Nephron (organoid): ENCODE measurements around the gene SLCO3A1.

Experiments
- H3K27ac Mint-ChIP-seq, 3 experiments: 2 replicates each; pipeline ENCODE4 v1.8.0; 2020; ENCODE audit warnings: mixed read lengths in 3 of 3, mild to moderate bottlenecking in 2 of 3, moderate library complexity in 1 of 3
- H3K27me3 Mint-ChIP-seq: 2 replicates; pipeline ENCODE4 v1.8.0; 2021; ENCODE audit warnings: low read depth, mild to moderate bottlenecking, moderate library complexity, mixed read lengths
- H3K36me3 Mint-ChIP-seq: 2 replicates; pipeline ENCODE4 v1.8.0; 2020; ENCODE audit warnings: low read depth, mixed read lengths
- H3K4me1 Mint-ChIP-seq: 2 replicates; pipeline ENCODE4 v1.8.0; 2020; ENCODE audit warnings: mixed read lengths
- H3K4me3 Mint-ChIP-seq, 3 experiments: 2 replicates each; pipeline ENCODE4 v1.8.0; 2020; ENCODE audit warnings: mild to moderate bottlenecking in 3 of 3, mixed read lengths in 3 of 3, moderate library complexity in 2 of 3
- H3K9me3 Mint-ChIP-seq: 2 replicates; pipeline ENCODE4 v1.8.0; 2020; ENCODE audit warnings: mixed read lengths
- TF ChIP-seq, protein P1 (sequence below), 3 experiments: fragments of 200-600 bp; sonication (generic); IDR thresholded peaks; one replicate each; pipeline ENCODE4 v1.5.0; 2021; ENCODE audit warnings: antibody characterized with exemption in 3 of 3; ENCODE audit not compliant: unreplicated experiment in 3 of 3

SLCO3A1 gene

GRCh38 chr15:92163641-92164040 lies 310.1 kb downstream of the SLCO3A1 start:
- H3K9me3 Mint-ChIP-seq: no peaks in the 10 kb centered on the region
- H3K4me3 Mint-ChIP-seq: no peak overlapping the region
- peak overlapping the region in 1 of 3 experiments; percentile 95 for H3K27ac Mint-ChIP-seq
- peaks cover 28% of the 10 kb centered on the region for H3K4me1 Mint-ChIP-seq
- H3K27me3 Mint-ChIP-seq: peaks cover 4% of the 10 kb centered on the region
- TF ChIP-seq, protein P1, sequence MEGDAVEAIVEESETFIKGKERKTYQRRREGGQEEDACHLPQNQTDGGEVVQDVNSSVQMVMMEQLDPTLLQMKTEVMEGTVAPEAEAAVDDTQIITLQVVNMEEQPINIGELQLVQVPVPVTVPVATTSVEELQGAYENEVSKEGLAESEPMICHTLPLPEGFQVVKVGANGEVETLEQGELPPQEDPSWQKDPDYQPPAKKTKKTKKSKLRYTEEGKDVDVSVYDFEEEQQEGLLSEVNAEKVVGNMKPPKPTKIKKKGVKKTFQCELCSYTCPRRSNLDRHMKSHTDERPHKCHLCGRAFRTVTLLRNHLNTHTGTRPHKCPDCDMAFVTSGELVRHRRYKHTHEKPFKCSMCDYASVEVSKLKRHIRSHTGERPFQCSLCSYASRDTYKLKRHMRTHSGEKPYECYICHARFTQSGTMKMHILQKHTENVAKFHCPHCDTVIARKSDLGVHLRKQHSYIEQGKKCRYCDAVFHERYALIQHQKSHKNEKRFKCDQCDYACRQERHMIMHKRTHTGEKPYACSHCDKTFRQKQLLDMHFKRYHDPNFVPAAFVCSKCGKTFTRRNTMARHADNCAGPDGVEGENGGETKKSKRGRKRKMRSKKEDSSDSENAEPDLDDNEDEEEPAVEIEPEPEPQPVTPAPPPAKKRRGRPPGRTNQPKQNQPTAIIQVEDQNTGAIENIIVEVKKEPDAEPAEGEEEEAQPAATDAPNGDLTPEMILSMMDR (IDR thresholded peaks at IDR 0.05; ENCODE audit: unreplicated experiment in 3 of 3): no peak
- no peaks in the 10 kb centered on the region for H3K36me3 Mint-ChIP-seq

DNA sequence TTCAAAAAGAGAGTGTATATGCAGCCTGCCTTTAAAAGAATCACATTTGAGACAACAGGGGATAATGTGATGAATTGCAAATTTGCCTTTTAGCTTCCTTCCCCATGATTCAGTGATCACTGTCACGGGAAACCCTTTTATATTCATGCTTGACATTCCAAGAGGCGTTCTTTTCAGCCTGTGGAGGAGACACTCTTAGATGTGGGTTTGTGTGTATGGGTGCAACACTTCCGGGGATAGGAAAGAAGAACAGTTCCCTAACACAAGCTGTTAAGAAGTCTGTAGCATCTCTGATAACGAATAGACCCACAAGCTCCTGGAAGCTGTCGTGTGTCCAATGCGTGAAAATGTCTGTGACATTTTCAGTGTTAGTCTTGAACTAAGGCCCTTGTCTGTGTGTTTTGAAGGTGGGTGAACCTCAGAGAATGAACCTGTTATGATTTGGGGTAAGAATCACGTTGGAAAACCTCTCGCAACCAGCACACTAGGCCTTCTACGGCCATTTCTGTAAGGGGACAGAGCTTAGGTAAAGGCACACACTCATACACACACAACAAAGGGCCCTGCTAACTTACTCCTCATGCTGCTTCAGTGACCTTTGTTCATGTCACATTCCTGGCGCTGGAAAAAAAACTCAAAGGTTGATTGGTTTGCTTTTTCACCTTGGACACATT lies 311.0 kb downstream of the SLCO3A1 start:
- H3K4me3 Mint-ChIP-seq: no peak overlapping the region
- H3K27ac Mint-ChIP-seq: peak overlapping the region; percentile 24 to 95 (median 87)
- H3K9me3 Mint-ChIP-seq: no peaks in the 10 kb centered on the region
- no peaks in the 10 kb centered on the region for H3K36me3 Mint-ChIP-seq
- H3K27me3 Mint-ChIP-seq: peaks cover 5% of the 10 kb centered on the region
- TF ChIP-seq, protein P1 (IDR thresholded peaks at IDR 0.05; ENCODE audit: unreplicated experiment in 3 of 3): no peak
- peaks cover 28% of the 10 kb centered on the region for H3K4me1 Mint-ChIP-seq

DNA sequence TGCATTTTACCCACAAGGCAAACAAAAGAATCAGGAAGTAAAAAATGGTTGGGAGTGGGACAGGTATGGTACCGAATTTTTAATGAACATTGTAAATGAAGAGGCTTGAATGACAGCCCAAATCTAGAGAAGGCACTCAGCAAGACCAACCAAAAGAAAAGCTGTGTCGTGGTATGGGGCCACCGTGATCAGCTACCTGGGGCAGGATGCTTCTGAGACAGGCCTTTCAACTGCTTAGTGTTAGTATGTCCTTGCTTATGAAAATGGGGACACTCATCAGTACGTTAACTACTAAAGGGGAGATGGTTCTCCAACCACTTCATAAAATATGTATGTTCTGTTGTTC lies 311.5 kb downstream of the SLCO3A1 start:
- Mint-ChIP-seq H3K4me1 (peaks cover 27% of the 10 kb centered on the region), H3K27ac (peak overlapping the region; percentile 24 to 95 (median 87)), H3K9me3 (no peaks in the 10 kb centered on the region), H3K36me3 (no peaks in the 10 kb centered on the region), H3K4me3 (no peak overlapping the region), H3K27me3 (peaks cover 8% of the 10 kb centered on the region)
- TF ChIP-seq, protein P1 (IDR thresholded peaks at IDR 0.05; ENCODE audit: unreplicated experiment in 3 of 3): no peak

DNA sequence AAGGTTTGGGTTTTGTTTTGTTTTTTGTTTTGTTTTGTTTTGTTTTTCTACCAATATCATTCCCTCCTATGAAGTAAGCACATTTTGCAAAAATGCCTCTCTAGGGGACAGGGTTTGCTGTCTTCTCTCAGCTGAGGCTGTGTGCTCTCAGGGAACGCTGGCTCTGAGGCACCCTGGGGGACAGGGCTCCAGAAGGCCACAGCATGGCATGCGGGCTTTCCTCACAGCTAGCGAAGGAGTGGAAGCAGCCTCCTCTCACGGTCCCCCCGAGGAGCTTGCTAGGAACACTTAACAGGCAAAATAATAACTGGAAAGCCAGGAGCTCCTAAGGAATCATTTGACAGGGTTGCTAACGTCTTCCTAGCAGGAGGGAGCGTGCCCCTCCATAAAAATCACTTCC lies 312.5 kb downstream of the SLCO3A1 start:
- H3K27ac Mint-ChIP-seq: peak overlapping the region; percentile 3 to 95 (median 52)
- H3K9me3 Mint-ChIP-seq: no peaks in the 10 kb centered on the region
- H3K4me3 Mint-ChIP-seq: no peak overlapping the region
- peaks cover 23% of the 10 kb centered on the region for H3K4me1 Mint-ChIP-seq
- no peaks in the 10 kb centered on the region for H3K36me3 Mint-ChIP-seq
- peaks cover 8% of the 10 kb centered on the region for H3K27me3 Mint-ChIP-seq
- TF ChIP-seq, protein P1 (IDR thresholded peaks at IDR 0.05; ENCODE audit: unreplicated experiment in 3 of 3): no peak

- Mint-ChIP-seq H3K4me3 (no peak overlapping the region), H3K4me1 (peaks cover 23% of the 10 kb centered on the region), H3K9me3 (peaks cover 4% of the 10 kb centered on the region), H3K27me3 (peaks cover 8% of the 10 kb centered on the region), H3K27ac (peak overlapping the region in 2 of 3 experiments; percentile 32 to 95), H3K36me3 (no peaks in the 10 kb centered on the region)
- TF ChIP-seq, protein P1 (IDR thresholded peaks at IDR 0.05; ENCODE audit: unreplicated experiment in 3 of 3): no peak
Observed at GRCh38 chr15:92166751-92167405, 313.4 kb downstream of the SLCO3A1 start.

DNA sequence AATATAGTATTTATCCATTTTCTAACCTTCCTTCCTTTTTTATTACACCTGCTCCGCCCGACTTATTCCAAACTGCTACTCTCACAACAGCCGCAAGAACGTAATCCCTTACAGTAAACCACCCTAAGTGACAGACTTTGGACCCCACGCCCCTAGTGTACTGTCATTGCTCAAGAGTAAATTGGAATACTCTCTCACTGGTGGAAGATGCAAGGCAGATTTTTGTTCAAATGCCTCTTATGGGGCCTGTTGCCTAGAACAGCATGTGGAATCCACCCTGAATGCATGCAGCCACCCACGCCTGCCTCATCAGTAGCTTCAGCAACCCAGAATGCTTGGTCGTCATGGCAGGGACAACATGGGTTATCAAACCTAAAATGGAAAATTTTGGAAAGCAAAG lies 313.9 kb downstream of the SLCO3A1 start:
- peaks cover 8% of the 10 kb centered on the region for H3K27me3 Mint-ChIP-seq
- no peak overlapping the region for H3K4me3 Mint-ChIP-seq
- TF ChIP-seq, protein P1 (IDR thresholded peaks at IDR 0.05; ENCODE audit: unreplicated experiment in 3 of 3): no peak
- H3K4me1 Mint-ChIP-seq: peaks cover 23% of the 10 kb centered on the region
- H3K36me3 Mint-ChIP-seq: no peaks in the 10 kb centered on the region
- H3K9me3 Mint-ChIP-seq: peaks cover 6% of the 10 kb centered on the region
- H3K27ac Mint-ChIP-seq: no peak overlapping the region
